HG02970 (cell line): Measurements from ENCODE around the gene MCF2L2.

Experiments
- ATAC-seq: cut with Tn5 transposase; IDR thresholded peaks from one replicate; pipeline ENCODE4 v1.9.1; 2021; ENCODE audit warnings: mild to moderate bottlenecking, moderate library complexity, moderate number of reproducible peaks; ENCODE audit not compliant: unreplicated experiment, low FRiP score

Gene MCF2L2

GRCh38 chr3:183400352-183400751 lies 28.1 kb downstream of the MCF2L2 start:
- no peak for ATAC-seq

- ATAC-seq, result no peak
Measured at GRCh38 chr3:183396662-183397391, 31.6 kb downstream of the MCF2L2 start.

- no peak for ATAC-seq
Measured at GRCh38 chr3:183394150-183394549, 34.3 kb downstream of the MCF2L2 start.

- no peak for ATAC-seq
Measured at GRCh38 chr3:183393625-183394024, 34.8 kb downstream of the MCF2L2 start.

- ATAC-seq, result no peak
Measured at GRCh38 chr3:183392186-183393034, 36.0 kb downstream of the MCF2L2 start.

GRCh38 chr3:183391460-183391859 lies 37.0 kb downstream of the MCF2L2 start:
- no peak for ATAC-seq

GRCh38 chr3:183390844-183391243 lies 37.6 kb downstream of the MCF2L2 start:
- no peak for ATAC-seq

GRCh38 chr3:183388213-183388895 lies 40.1 kb downstream of the MCF2L2 start:
- ATAC-seq, result no peak

- ATAC-seq, result no peak
Measured at GRCh38 chr3:183387797-183388196, 40.6 kb downstream of the MCF2L2 start.

GRCh38 chr3:183386651-183387050 lies 41.8 kb downstream of the MCF2L2 start:
- no peak for ATAC-seq

GRCh38 chr3:183385698-183386613 lies 42.5 kb downstream of the MCF2L2 start:
- ATAC-seq, result no peak

- ATAC-seq, result no peak
Measured at GRCh38 chr3:183381673-183382072, 46.7 kb downstream of the MCF2L2 start.

- no peak for ATAC-seq
Measured at GRCh38 chr3:183381179-183381578, 47.2 kb downstream of the MCF2L2 start.

GRCh38 chr3:183378951-183379350 lies 49.5 kb downstream of the MCF2L2 start:
- ATAC-seq, result no peak

- ATAC-seq, result no peak
Measured at GRCh38 chr3:183378545-183378944, 49.9 kb downstream of the MCF2L2 start.

GRCh38 chr3:183378008-183378407 lies 50.4 kb downstream of the MCF2L2 start:
- no peak for ATAC-seq

GRCh38 chr3:183377307-183377959 lies 51.0 kb downstream of the MCF2L2 start:
- no peak for ATAC-seq

- ATAC-seq, result no peak
Measured at GRCh38 chr3:183375787-183376186, 52.6 kb downstream of the MCF2L2 start.

GRCh38 chr3:183375337-183375736 lies 53.1 kb downstream of the MCF2L2 start:
- ATAC-seq, result no peak

GRCh38 chr3:183372911-183373310 lies 55.5 kb downstream of the MCF2L2 start:
- ATAC-seq, result no peak
